KMS-11 (cell line): Measurements from ENCODE around the gene BPIFA1.

Source experiments
- H2AFZ ChIP-seq: fragments of 200-600 bp; sonication (generic); 2 replicates; pipeline ENCODE4 v1.6.1; 2016; ENCODE audit warnings: antibody characterized with exemption, mixed run types, low read depth
- H3K27ac ChIP-seq: fragments of 200-600 bp; sonication (generic); 2 replicates; pipeline ENCODE4 v1.6.1; 2016; ENCODE audit warnings: mild to moderate bottlenecking, mixed run types
- H3K27me3 ChIP-seq: fragments of 200-600 bp; sonication (generic); 2 replicates; pipeline ENCODE4 v1.6.1; 2017; ENCODE audit warnings: mild to moderate bottlenecking, low read depth, mixed run types, moderate library complexity; ENCODE audit not compliant: insufficient read depth
- H3K36me3 ChIP-seq: fragments of 200-600 bp; sonication (generic); 2 replicates; pipeline ENCODE4 v1.6.1; 2017; ENCODE audit warnings: mild to moderate bottlenecking, mixed run types; ENCODE audit not compliant: insufficient read depth
- H3K4me1 ChIP-seq: fragments of 200-600 bp; sonication (generic); 2 replicates; pipeline ENCODE4 v1.6.1; 2016; ENCODE audit warnings: mild to moderate bottlenecking, low read depth, mixed run types; ENCODE audit not compliant: poor library complexity, severe bottlenecking
- H3K4me2 ChIP-seq: fragments of 200-600 bp; sonication (generic); 2 replicates; pipeline ENCODE4 v1.7.0; 2016; ENCODE audit warnings: mild to moderate bottlenecking, mixed run types
- H3K4me3 ChIP-seq: fragments of 200-600 bp; sonication (generic); IDR thresholded peaks from 2 replicates; pipeline ENCODE4 v1.6.1; 2017; ENCODE audit warnings: low read depth, low read length, mixed read lengths; ENCODE audit not compliant: insufficient read depth
- H3K79me2 ChIP-seq: fragments of 200-600 bp; sonication (generic); 2 replicates; pipeline ENCODE4 v1.6.1; 2016; ENCODE audit warnings: low read depth, mixed run types; ENCODE audit not compliant: insufficient read depth
- H3K9ac ChIP-seq: fragments of 200-600 bp; sonication (generic); 2 replicates; pipeline ENCODE4 v1.6.1; 2016; ENCODE audit warnings: mild to moderate bottlenecking, mixed run types
- H4K20me1 ChIP-seq: fragments of 200-600 bp; sonication (generic); 2 replicates; pipeline ENCODE4 v1.6.1; 2016; ENCODE audit warnings: mild to moderate bottlenecking, mixed run types; ENCODE audit not compliant: insufficient read depth
- CTCF ChIP-seq: fragments of 200-600 bp; sonication (generic); conservative IDR thresholded peaks from 2 replicates; pipeline ENCODE4 v1.6.1; 2017; ENCODE audit warnings: low read depth, mild to moderate bottlenecking, antibody characterized with exemption, low read length, moderate library complexity, mixed read lengths

BPIFA1 gene

GRCh38 chr20:33251496-33251895 is 15.7 kb downstream of the BPIFA1 start:
- Histone ChIP-seq H3K4me3 (no peak overlapping the region), H3K36me3 (no peaks in the 10 kb centered on the region), H2AFZ (no peak overlapping the region), H4K20me1 (no peaks in the 10 kb centered on the region), H3K27ac (no peak overlapping the region), H3K9ac (no peak overlapping the region), H3K4me2 (no peak overlapping the region), H3K4me1 (no peaks in the 10 kb centered on the region), H3K27me3 (no peaks in the 10 kb centered on the region), H3K79me2 (no peaks in the 10 kb centered on the region)
- TF ChIP-seq CTCF: no peak

DNA sequence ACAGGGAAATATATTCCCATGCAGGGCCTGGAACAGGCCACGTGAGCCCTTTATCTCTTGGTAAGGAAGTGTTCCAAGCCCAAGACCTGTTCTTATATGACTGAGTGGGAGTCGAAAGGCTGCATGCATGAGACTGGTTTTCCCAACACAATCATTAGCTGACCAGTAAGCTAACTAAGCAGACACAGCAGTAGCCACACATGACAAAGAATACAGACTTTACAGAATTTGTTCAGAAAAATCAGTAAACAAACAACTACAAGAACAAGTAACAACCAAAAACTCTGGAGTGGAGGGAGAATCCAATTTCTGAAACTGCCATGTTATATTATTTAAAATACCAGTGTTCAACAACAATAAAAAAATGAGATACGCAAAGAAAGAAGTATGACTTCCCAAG is 16.7 kb downstream of the BPIFA1 start:
- Histone ChIP-seq H3K4me1 (no peaks in the 10 kb centered on the region), H3K4me2 (no peak overlapping the region), H3K9ac (no peak overlapping the region), H2AFZ (no peak overlapping the region), H3K27me3 (no peaks in the 10 kb centered on the region), H4K20me1 (no peaks in the 10 kb centered on the region), H3K36me3 (no peaks in the 10 kb centered on the region), H3K4me3 (no peak overlapping the region), H3K79me2 (no peaks in the 10 kb centered on the region), H3K27ac (no peak overlapping the region)
- TF ChIP-seq CTCF: no peak

GRCh38 chr20:33255005-33255404 is 19.2 kb downstream of the BPIFA1 start:
- Histone ChIP-seq H3K79me2 (no peaks in the 10 kb centered on the region), H4K20me1 (no peaks in the 10 kb centered on the region), H3K36me3 (no peaks in the 10 kb centered on the region), H3K9ac (no peak overlapping the region), H3K4me2 (no peak overlapping the region), H3K4me3 (no peak overlapping the region), H2AFZ (no peak overlapping the region), H3K4me1 (no peaks in the 10 kb centered on the region), H3K27me3 (no peaks in the 10 kb centered on the region), H3K27ac (no peak overlapping the region)
- TF ChIP-seq CTCF: no peak

DNA sequence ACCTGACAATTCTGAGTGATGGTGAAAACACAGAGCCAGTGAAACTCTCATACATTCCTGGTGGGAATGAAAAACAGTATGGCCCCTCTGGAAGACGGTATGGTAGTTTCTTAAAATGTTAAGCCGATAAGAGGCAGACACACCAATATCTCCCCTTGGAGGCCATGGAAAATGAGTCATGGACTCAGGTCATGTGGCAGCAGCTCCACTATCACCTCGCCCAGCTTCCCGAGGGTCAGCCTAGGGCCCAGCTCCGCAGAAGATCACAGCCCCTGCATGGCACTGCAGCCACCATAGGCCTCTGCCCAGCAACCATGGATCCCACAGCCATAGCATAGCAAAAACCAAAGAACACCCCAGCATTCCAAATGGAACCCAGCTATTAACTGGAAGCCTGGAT is 21.4 kb downstream of the BPIFA1 start:
- Histone ChIP-seq H3K27me3 (no peaks in the 10 kb centered on the region), H3K9ac (no peak overlapping the region), H3K27ac (no peak overlapping the region), H3K36me3 (no peaks in the 10 kb centered on the region), H4K20me1 (no peaks in the 10 kb centered on the region), H3K4me2 (no peak overlapping the region), H3K4me1 (no peaks in the 10 kb centered on the region), H2AFZ (no peak overlapping the region), H3K4me3 (no peak overlapping the region), H3K79me2 (no peaks in the 10 kb centered on the region)
- no peak for TF ChIP-seq CTCF

DNA sequence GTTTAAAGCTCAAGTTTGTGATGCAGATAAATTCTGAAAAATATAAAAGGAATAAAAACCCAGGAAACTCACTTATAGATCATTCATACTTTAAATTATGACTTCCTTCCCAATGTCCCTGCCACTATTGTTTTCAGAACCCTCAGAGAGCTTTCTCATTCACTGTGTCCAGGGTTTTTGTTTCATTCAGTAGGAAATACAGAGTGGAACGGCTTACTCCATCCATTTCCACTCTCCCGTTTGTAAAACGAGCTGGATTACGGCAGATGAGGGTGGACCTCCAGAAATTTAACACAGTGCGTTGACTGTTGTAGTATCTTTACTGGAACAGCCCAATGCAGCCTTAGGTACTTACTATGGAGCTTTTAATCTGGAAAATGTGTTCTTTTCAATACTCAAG is 23.6 kb downstream of the BPIFA1 start:
- Histone ChIP-seq H3K27me3 (no peaks in the 10 kb centered on the region), H3K4me2 (no peak overlapping the region), H4K20me1 (no peaks in the 10 kb centered on the region), H3K9ac (no peak overlapping the region), H3K79me2 (no peaks in the 10 kb centered on the region), H3K27ac (no peak overlapping the region), H3K4me1 (no peaks in the 10 kb centered on the region), H2AFZ (no peak overlapping the region), H3K4me3 (no peak overlapping the region), H3K36me3 (no peaks in the 10 kb centered on the region)
- TF ChIP-seq CTCF: no peak
